ENCODE results near the gene TTYH3.
"Not testable (repeated sequence)": the region's sequence is repeated elsewhere in the genome, so short reads cannot be mapped to it uniquely, and the experiment has no call there.

Gene TTYH3

GRCh38 chr7:2589341-2589740, 42.4 kb upstream of the TTYH3 start:
- no peak overlapping the region for H3K4ac ChIP-seq (ENCODE audit: low read depth, low read length)
- H3K18ac ChIP-seq (ENCODE audit: low read length), result no peak overlapping the region
- H4K12ac ChIP-seq (ENCODE audit: low read depth, low read length), result no peak overlapping the region
- no peaks in the 10 kb centered on the region for H3K27me3 ChIP-seq (ENCODE audit: insufficient read depth, low read length)
- H2BK5ac ChIP-seq (ENCODE audit: low read depth, low read length, poor library complexity), result no peak overlapping the region
- H3K14ac ChIP-seq (ENCODE audit: low read length), result no peak overlapping the region
- H2AFZ ChIP-seq (ENCODE audit: insufficient read depth, low read length, poor library complexity), result no peak overlapping the region
- no peak overlapping the region for H4K91ac ChIP-seq (ENCODE audit: low read depth, low read length)
- H3K79me2 ChIP-seq (ENCODE audit: control insufficient read depth, insufficient read depth, low read length, poor library complexity), result no peaks in the 10 kb centered on the region
- no peaks in the 10 kb centered on the region for H3K79me1 ChIP-seq (ENCODE audit: low read length)
- H2BK120ac ChIP-seq (ENCODE audit: insufficient read depth, low read length, poor library complexity), result no peak overlapping the region
- H3K4me3 ChIP-seq (ENCODE audit: low read depth, low read length), result no peak overlapping the region
- H4K8ac ChIP-seq (ENCODE audit: low read depth, low read length), result no peak overlapping the region
- peaks cover 2% of the 10 kb centered on the region for H3K9me3 ChIP-seq (ENCODE audit: insufficient read depth, low read depth, low read length)
- no peak for DNase-seq
- no peak overlapping the region for H3K9ac ChIP-seq (ENCODE audit: low read length)
- no peak overlapping the region for H3K27ac ChIP-seq (ENCODE audit: low read depth, low read length)
- H3K23ac ChIP-seq (ENCODE audit: low read length), result no peak overlapping the region
- no peak overlapping the region for H2AK5ac ChIP-seq (ENCODE audit: low read length)
- WGBS (ENCODE audit: extremely low coverage, insufficient coverage, insufficient read length), result no CpG with 5 or more reads among the region's 16 CpGs
- peaks cover 37 to 47% of the 10 kb centered on the region in 2 experiments for H3K36me3 ChIP-seq (ENCODE audit: control insufficient read depth in 1 of 2, insufficient read depth in 2 of 2, low read length in 2 of 2)
- no peaks in the 10 kb centered on the region for H3K4me1 ChIP-seq (ENCODE audit: control insufficient read depth in 1 of 2, insufficient read depth in 2 of 2, low read length in 2 of 2)
- H3K4me2 ChIP-seq (ENCODE audit: low read length), result no peak overlapping the region
- no peak overlapping the region for H2BK12ac ChIP-seq (ENCODE audit: low read length)

GRCh38 chr7:2589941-2590340, 41.8 kb upstream of the TTYH3 start:
- not testable (repeated sequence) for H3K18ac ChIP-seq (ENCODE audit: low read length); H3K9me3 ChIP-seq (ENCODE audit: insufficient read depth, low read depth, low read length); H3K79me1 ChIP-seq (ENCODE audit: low read length); H3K9ac ChIP-seq (ENCODE audit: low read length); H3K23ac ChIP-seq (ENCODE audit: low read length); H3K27me3 ChIP-seq (ENCODE audit: insufficient read depth, low read length); H2AK5ac ChIP-seq (ENCODE audit: low read length); H3K4me2 ChIP-seq (ENCODE audit: low read length); H3K14ac ChIP-seq (ENCODE audit: low read length); H3K4me3 ChIP-seq (ENCODE audit: low read depth, low read length); H2BK12ac ChIP-seq (ENCODE audit: low read length); DNase-seq; H3K79me2 ChIP-seq (ENCODE audit: control insufficient read depth, insufficient read depth, low read length, poor library complexity); H4K8ac ChIP-seq (ENCODE audit: low read depth, low read length); H2BK5ac ChIP-seq (ENCODE audit: low read depth, low read length, poor library complexity); H3K4ac ChIP-seq (ENCODE audit: low read depth, low read length); H2BK120ac ChIP-seq (ENCODE audit: insufficient read depth, low read length, poor library complexity); H3K27ac ChIP-seq (ENCODE audit: low read depth, low read length); H3K4me1 ChIP-seq (ENCODE audit: control insufficient read depth in 1 of 2, insufficient read depth in 2 of 2, low read length in 2 of 2); H2AFZ ChIP-seq (ENCODE audit: insufficient read depth, low read length, poor library complexity); H4K91ac ChIP-seq (ENCODE audit: low read depth, low read length); H4K12ac ChIP-seq (ENCODE audit: low read depth, low read length)
- WGBS (ENCODE audit: extremely low coverage, insufficient coverage, insufficient read length), result no CpG with 5 or more reads among the region's 15 CpGs
- H3K36me3 ChIP-seq (ENCODE audit: control insufficient read depth in 1 of 2, insufficient read depth in 2 of 2, low read length in 2 of 2), result peaks cover 38 to 50% of the 10 kb centered on the region in 2 experiments

GRCh38 chr7:2592375-2592865, 39.4 kb upstream of the TTYH3 start:
- Histone ChIP-seq H4K8ac (ENCODE audit: low read depth, low read length) (no peak overlapping the region), H2AFZ (ENCODE audit: insufficient read depth, low read length, poor library complexity) (no peak overlapping the region), H2BK12ac (ENCODE audit: low read length) (no peak overlapping the region), H3K9me3 (ENCODE audit: insufficient read depth, low read depth, low read length) (no peaks in the 10 kb centered on the region), H3K4ac (ENCODE audit: low read depth, low read length) (no peak overlapping the region), H3K79me1 (ENCODE audit: low read length) (no peaks in the 10 kb centered on the region), H3K36me3 (ENCODE audit: control insufficient read depth in 1 of 2, insufficient read depth in 2 of 2, low read length in 2 of 2) (peaks cover 40 to 49% of the 10 kb centered on the region in 2 experiments), H3K9ac (ENCODE audit: low read length) (no peak overlapping the region), H4K12ac (ENCODE audit: low read depth, low read length) (no peak overlapping the region), H3K27me3 (ENCODE audit: insufficient read depth, low read length) (no peaks in the 10 kb centered on the region), H3K4me1 (ENCODE audit: control insufficient read depth in 1 of 2, insufficient read depth in 2 of 2, low read length in 2 of 2) (no peaks in the 10 kb centered on the region), H3K14ac (ENCODE audit: low read length) (no peak overlapping the region), H3K4me3 (ENCODE audit: low read depth, low read length) (no peak overlapping the region), H2AK5ac (ENCODE audit: low read length) (no peak overlapping the region), H2BK120ac (ENCODE audit: insufficient read depth, low read length, poor library complexity) (no peak overlapping the region), H3K27ac (ENCODE audit: low read depth, low read length) (no peak overlapping the region), H4K91ac (ENCODE audit: low read depth, low read length) (no peak overlapping the region), H2BK5ac (ENCODE audit: low read depth, low read length, poor library complexity) (no peak overlapping the region), H3K79me2 (ENCODE audit: control insufficient read depth, insufficient read depth, low read length, poor library complexity) (no peaks in the 10 kb centered on the region), H3K4me2 (ENCODE audit: low read length) (no peak overlapping the region), H3K23ac (ENCODE audit: low read length) (no peak overlapping the region), H3K18ac (ENCODE audit: low read length) (no peak overlapping the region)
- WGBS (ENCODE audit: extremely low coverage, insufficient coverage, insufficient read length), result no CpG with 5 or more reads among the region's 23 CpGs
- no peak for DNase-seq

GRCh38 chr7:2593036-2593727, 38.6 kb upstream of the TTYH3 start:
- Histone ChIP-seq H3K4ac (ENCODE audit: low read depth, low read length) (no peak overlapping the region), H3K14ac (ENCODE audit: low read length) (no peak overlapping the region), H3K23ac (ENCODE audit: low read length) (no peak overlapping the region), H4K8ac (ENCODE audit: low read depth, low read length) (no peak overlapping the region), H3K18ac (ENCODE audit: low read length) (no peak overlapping the region), H2BK120ac (ENCODE audit: insufficient read depth, low read length, poor library complexity) (no peak overlapping the region), H2BK12ac (ENCODE audit: low read length) (no peak overlapping the region), H3K9ac (ENCODE audit: low read length) (no peak overlapping the region), H3K27me3 (ENCODE audit: insufficient read depth, low read length) (no peaks in the 10 kb centered on the region), H4K91ac (ENCODE audit: low read depth, low read length) (no peak overlapping the region), H4K12ac (ENCODE audit: low read depth, low read length) (no peak overlapping the region), H3K36me3 (ENCODE audit: control insufficient read depth in 1 of 2, insufficient read depth in 2 of 2, low read length in 2 of 2) (peaks cover 38 to 46% of the 10 kb centered on the region in 2 experiments), H2AK5ac (ENCODE audit: low read length) (no peak overlapping the region), H3K4me3 (ENCODE audit: low read depth, low read length) (no peak overlapping the region), H3K79me1 (ENCODE audit: low read length) (no peaks in the 10 kb centered on the region), H3K4me1 (ENCODE audit: control insufficient read depth in 1 of 2, insufficient read depth in 2 of 2, low read length in 2 of 2) (no peaks in the 10 kb centered on the region), H3K4me2 (ENCODE audit: low read length) (no peak overlapping the region), H3K79me2 (ENCODE audit: control insufficient read depth, insufficient read depth, low read length, poor library complexity) (no peaks in the 10 kb centered on the region), H3K27ac (ENCODE audit: low read depth, low read length) (no peak overlapping the region), H2BK5ac (ENCODE audit: low read depth, low read length, poor library complexity) (no peak overlapping the region), H2AFZ (ENCODE audit: insufficient read depth, low read length, poor library complexity) (no peak overlapping the region), H3K9me3 (ENCODE audit: insufficient read depth, low read depth, low read length) (no peaks in the 10 kb centered on the region)
- WGBS (ENCODE audit: extremely low coverage, insufficient coverage, insufficient read length), result no CpG with 5 or more reads among the region's 38 CpGs
- no peak for DNase-seq
